Smooth muscle cell (in vitro differentiated cells): ENCODE results near the gene BTBD18. TPM values are rescaled to one million over a fixed set of nuclear protein-coding genes. Genes with fewer than 3 reads are reported as not detected.

Experiments used
- DNase-seq: peaks from one replicate; lab custom pipeline; 2025; ENCODE audit not compliant: unreplicated experiment; lab: John Stamatoyannopoulos, UW
- H2AFZ ChIP-seq: fragments of 200-600 bp; sonication (generic); 2 replicates; pipeline ENCODE4 v1.6.0; 2016; ENCODE audit warnings: antibody characterized with exemption, low read depth, mild to moderate bottlenecking
- H3F3A ChIP-seq: fragments of 200-600 bp; sonication (generic); 2 replicates; pipeline ENCODE4 v1.6.0; 2017; ENCODE audit warnings: antibody characterized with exemption, low read depth
- H3K27ac ChIP-seq: fragments of 200-600 bp; sonication (generic); 2 replicates; pipeline ENCODE4 v1.5.1; 2016; ENCODE audit warnings: low read depth, mild to moderate bottlenecking
- H3K27me3 ChIP-seq: fragments of 200-600 bp; sonication (generic); 2 replicates; pipeline ENCODE4 v1.6.1; 2016; ENCODE audit warnings: low read depth, mild to moderate bottlenecking
- H3K36me3 ChIP-seq: fragments of 200-600 bp; sonication (generic); 2 replicates; pipeline ENCODE4 v1.5.1; 2016; ENCODE audit warnings: low read depth
- H3K4me1 ChIP-seq: fragments of 200-600 bp; sonication (generic); 2 replicates; pipeline ENCODE4 v1.5.1; 2016; ENCODE audit warnings: low read depth
- H3K4me2 ChIP-seq: fragments of 200-600 bp; sonication (generic); 2 replicates; pipeline ENCODE4 v1.6.0; 2016; ENCODE audit warnings: mild to moderate bottlenecking
- H3K4me3 ChIP-seq: fragments of 200-600 bp; sonication (generic); 2 replicates; pipeline ENCODE4 v1.5.1; 2016; ENCODE audit warnings: mild to moderate bottlenecking
- H3K79me2 ChIP-seq: fragments of 200-600 bp; sonication (generic); 2 replicates; pipeline ENCODE4 v1.6.0; 2016; ENCODE audit warnings: low read depth, mild to moderate bottlenecking
- H3K9ac ChIP-seq: fragments of 200-600 bp; sonication (generic); 2 replicates; pipeline ENCODE4 v1.6.0; 2016; ENCODE audit warnings: low read depth
- H3K9me3 ChIP-seq: fragments of 200-600 bp; sonication (generic); replicated peaks from 2 replicates; pipeline ENCODE4 v1.5.1; 2016; ENCODE audit warnings: low read depth
- H4K20me1 ChIP-seq: fragments of 200-600 bp; sonication (generic); 2 replicates; pipeline ENCODE4 v1.6.0; 2016; ENCODE audit warnings: low read depth
- CTCF ChIP-seq: fragments of 200-600 bp; sonication (generic); IDR thresholded peaks from 2 replicates; pipeline ENCODE4 v1.5.1; 2017; ENCODE audit warnings: borderline replicate concordance, mild to moderate bottlenecking, antibody characterized with exemption; ENCODE audit not compliant: insufficient read depth, poor library complexity, severe bottlenecking
- WGBS: methylation state at CpG from one replicate; pipeline ENCODE4 v1.1.7; 2016; ENCODE audit warnings: low lambda C conversion rate; 5-methylcytosine and 5-hydroxymethylcytosine counted together
- polyA plus RNA-seq: library from polyadenylated mRNA; unstranded; fragments of >200 nt; fragmentation: Nextera tagmentation; extraction: Ambion mirVana; gene quantifications from 2 replicates; pipeline ENCODE4 v1.2.1, GENCODE V29; 2016
- total RNA-seq: library from RNA; depleted of rRNA; stranded (reverse); fragments of >200 nt; gene quantifications from 2 replicates; pipeline ENCODE4 v1.2.3, GENCODE V29; 2014

The BTBD18 gene
- total and polyA plus RNA-seq, 2 experiments from 2014 or later = 0.22 TPM; not detected in 1

GRCh38 chr11:57762235-57762861 is 10.7 kb upstream of the BTBD18 start:
- Histone ChIP-seq H3K4me1 (peaks cover 21% of the 10 kb centered on the region), H3K36me3 (no peaks in the 10 kb centered on the region), H3F3A (peaks cover 6% of the 10 kb centered on the region), H3K9me3 (no peaks in the 10 kb centered on the region), H3K4me3 (peak overlapping the region; percentile 96), H3K4me2 (peak overlapping the region; percentile 95), H2AFZ (no peak overlapping the region), H3K79me2 (peaks cover 55% of the 10 kb centered on the region), H3K27ac (peak overlapping the region; percentile 94), H4K20me1 (peaks cover 49% of the 10 kb centered on the region), H3K27me3 (no peaks in the 10 kb centered on the region), H3K9ac (peak overlapping the region; percentile 94)
- TF ChIP-seq CTCF = no peak
- no peak for DNase-seq
- 2% methylated on average over 9 of the region's 9 CpGs for WGBS

- 6% methylated on average over 13 of the region's 13 CpGs for WGBS
- H2AFZ ChIP-seq = peak within 1 kb of the TSS; percentile 95
These were observed 9.9 kb upstream of the BTBD18 start, which contains the start of gene CTNND1 for GRCh38 chr11:57761301-57762234. TSS of gene CTNND1 (plus strand) at chr11:57761802. CDS start at chr11:57791479, 29,677 bp downstream.

GRCh38 chr11:57758174-57758573 is 6.6 kb upstream of the BTBD18 start:
- no peak overlapping the region for H3K27ac ChIP-seq
- H3K36me3 ChIP-seq = no peaks in the 10 kb centered on the region
- peaks cover 8% of the 10 kb centered on the region for H4K20me1 ChIP-seq
- no peak overlapping the region for H2AFZ ChIP-seq
- WGBS = 86% methylated on average over 3 of the region's 3 CpGs
- no peaks in the 10 kb centered on the region for H3K9me3 ChIP-seq
- H3K9ac ChIP-seq = no peak overlapping the region
- H3F3A ChIP-seq = peaks cover 6% of the 10 kb centered on the region
- H3K4me1 ChIP-seq = peaks cover 3% of the 10 kb centered on the region
- no peak for DNase-seq
- H3K4me2 ChIP-seq = no peak overlapping the region
- TF ChIP-seq CTCF = no peak
- H3K4me3 ChIP-seq = no peak overlapping the region
- no peaks in the 10 kb centered on the region for H3K27me3 ChIP-seq
- H3K79me2 ChIP-seq = peaks cover 14% of the 10 kb centered on the region

More at GRCh38 chr11:57761301-57762234, 9.9 kb upstream of the BTBD18 start, which contains the start of gene CTNND1:
- peak; percentile 31 for DNase-seq
- Histone ChIP-seq H4K20me1 (peaks cover 42% of the 10 kb centered on the region), H3K79me2 (peaks cover 48% of the 10 kb centered on the region), H3K36me3 (no peaks in the 10 kb centered on the region), H3F3A (peaks cover 6% of the 10 kb centered on the region), H3K9ac (peak within 1 kb of the TSS; percentile 94), H3K27me3 (no peaks in the 10 kb centered on the region), H3K4me3 (peak within 1 kb of the TSS; percentile 96), H3K4me2 (peak within 1 kb of the TSS; percentile 95), H3K4me1 (peaks cover 21% of the 10 kb centered on the region), H3K27ac (peak within 1 kb of the TSS; percentile 94), H3K9me3 (no peaks in the 10 kb centered on the region)
- no peak for TF ChIP-seq CTCF
